ENCODE data around the gene KDM1B.

DNA sequence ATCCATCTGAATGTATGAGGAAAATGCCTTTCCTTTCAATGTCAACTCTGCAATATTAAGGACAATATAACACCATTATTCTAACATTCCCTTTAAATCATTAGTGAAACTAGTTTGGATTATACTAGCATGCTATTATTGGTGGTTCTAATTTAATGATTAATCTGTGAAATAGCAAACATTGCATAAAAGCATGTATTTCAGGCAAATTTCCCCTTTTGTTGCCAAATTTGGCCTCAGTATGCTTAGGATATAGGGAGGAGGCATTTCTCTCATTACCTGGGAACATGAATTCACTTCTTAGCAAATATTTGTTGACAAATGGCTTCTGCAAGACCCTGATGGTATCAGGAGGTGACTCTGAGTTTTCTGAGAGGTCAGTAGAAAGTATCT, 1.9 kb upstream of the KDM1B start:
- TF ChIP-seq, protein P1, sequence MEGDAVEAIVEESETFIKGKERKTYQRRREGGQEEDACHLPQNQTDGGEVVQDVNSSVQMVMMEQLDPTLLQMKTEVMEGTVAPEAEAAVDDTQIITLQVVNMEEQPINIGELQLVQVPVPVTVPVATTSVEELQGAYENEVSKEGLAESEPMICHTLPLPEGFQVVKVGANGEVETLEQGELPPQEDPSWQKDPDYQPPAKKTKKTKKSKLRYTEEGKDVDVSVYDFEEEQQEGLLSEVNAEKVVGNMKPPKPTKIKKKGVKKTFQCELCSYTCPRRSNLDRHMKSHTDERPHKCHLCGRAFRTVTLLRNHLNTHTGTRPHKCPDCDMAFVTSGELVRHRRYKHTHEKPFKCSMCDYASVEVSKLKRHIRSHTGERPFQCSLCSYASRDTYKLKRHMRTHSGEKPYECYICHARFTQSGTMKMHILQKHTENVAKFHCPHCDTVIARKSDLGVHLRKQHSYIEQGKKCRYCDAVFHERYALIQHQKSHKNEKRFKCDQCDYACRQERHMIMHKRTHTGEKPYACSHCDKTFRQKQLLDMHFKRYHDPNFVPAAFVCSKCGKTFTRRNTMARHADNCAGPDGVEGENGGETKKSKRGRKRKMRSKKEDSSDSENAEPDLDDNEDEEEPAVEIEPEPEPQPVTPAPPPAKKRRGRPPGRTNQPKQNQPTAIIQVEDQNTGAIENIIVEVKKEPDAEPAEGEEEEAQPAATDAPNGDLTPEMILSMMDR (IDR thresholded peaks at IDR 0.05): no peak
- no peak for TF ChIP-seq POLR2AphosphoS5 (IDR thresholded peaks at IDR 0.05)
